GM18498 (cell line): ENCODE measurements around the gene KCTD7.
"Not testable (repeated sequence)": the region's sequence is repeated elsewhere in the genome, so short reads cannot be mapped to it uniquely, and the experiment has no call there.

Experiments used
- ATAC-seq: cut with Tn5 transposase; IDR thresholded peaks from one replicate; pipeline ENCODE4 v1.9.1; 2021; ENCODE audit warnings: mild to moderate bottlenecking, moderate library complexity; ENCODE audit not compliant: unreplicated experiment

KCTD7 gene

DNA sequence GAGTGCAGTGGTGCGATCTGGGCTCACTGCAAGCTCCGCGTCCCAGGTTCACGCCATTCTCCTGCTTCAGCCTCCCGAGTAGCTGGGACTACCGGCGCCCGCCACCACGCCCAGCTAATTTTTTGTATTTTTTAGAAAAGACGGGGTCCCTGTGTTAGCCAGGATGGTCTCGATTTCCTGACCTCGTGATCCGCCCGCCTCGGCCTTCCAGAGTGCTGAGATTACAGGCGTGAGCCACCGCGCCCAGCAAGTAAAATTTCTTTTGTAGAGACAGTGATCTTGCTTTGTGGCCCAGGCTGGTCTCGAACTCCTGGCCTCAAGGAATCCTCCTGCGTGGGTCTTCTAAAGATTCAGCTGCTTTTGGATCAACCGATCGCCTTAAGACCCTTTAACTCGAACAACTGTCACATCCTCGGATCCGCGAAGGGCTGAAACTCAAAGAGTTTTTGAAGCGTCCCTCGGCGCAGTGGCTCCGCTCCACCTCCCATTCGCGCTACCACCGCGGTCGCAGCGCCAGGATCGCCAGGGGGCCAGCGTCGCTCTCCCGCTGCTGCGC lies 25.1 kb downstream of the KCTD7 start:
- ATAC-seq, result not testable (repeated sequence)

DNA sequence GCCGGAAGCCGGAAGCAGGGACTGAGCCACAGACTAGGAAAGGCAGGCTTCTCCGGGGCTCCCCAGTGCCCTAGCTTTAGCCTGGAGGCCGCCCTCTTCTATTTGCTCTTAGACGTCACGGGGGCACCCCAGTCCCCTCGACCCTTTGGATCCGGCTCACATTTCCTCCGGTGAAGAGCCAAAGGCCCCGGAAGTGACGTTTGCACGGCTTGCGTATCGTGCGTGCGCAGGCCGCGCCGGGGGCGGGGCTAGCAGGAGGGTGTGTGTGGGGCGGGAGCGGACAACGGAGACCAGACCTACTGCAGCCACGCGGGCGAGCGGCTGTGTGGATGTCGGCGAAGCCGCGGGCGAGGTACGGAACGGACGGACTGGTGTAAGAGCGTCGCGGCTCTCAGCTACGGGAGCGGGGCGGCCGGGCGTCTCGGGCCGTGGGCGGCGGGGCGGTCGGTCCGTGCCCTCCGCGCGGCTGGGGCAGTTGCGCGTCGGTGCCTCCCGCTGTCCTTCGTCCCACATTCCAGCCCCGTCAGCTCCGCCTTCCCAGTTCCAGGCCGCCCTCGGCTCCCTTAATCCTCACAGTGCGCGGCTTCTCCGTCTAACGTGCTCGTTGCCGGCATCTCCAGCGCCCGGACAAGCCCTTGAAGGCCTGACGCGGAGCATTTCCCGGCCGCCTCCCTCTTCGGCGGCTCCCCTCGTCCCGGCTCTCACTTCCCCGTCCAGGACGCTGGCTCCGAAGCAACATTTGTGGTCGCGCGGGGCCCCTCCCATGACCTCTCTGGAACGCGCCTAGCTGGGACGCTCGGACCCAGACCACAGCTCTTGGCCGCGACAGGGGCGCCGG lies 25.8 kb downstream of the KCTD7 start:
- peak; percentile 94 for ATAC-seq

DNA sequence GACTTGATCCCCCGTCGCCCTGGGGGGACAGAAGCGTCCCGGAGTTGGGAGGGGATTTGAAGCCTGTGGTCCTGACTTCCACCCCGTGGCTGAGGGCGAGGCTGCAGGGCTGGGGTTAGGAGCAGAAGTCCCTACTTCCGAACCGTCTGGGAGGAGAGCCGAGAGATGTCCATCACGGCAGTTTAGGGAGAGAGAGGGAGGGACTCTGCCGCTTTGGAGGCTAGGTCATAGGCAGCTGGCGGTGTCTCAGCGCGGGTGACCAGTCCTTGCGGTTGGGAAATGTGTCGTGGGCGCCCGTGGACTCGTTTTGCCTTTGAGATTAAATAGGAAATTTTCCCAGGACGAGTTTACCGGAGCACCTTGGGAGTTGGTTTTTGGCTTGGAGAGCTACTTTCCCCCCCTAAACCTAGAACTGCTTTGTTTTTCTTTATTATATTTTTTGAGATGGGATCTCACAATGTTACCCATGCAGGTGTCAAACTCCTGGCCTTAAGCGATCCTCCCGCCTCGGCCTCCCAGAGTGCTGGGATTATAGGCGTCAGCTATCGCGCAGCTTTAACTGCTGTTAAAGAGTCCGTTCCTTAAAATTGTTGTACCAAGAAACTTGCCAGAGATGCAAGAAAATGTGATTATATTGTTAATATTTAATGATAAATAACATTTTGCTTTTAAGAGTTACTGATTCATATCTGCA lies 26.6 kb downstream of the KCTD7 start:
- ATAC-seq, result peak; percentile 10

DNA sequence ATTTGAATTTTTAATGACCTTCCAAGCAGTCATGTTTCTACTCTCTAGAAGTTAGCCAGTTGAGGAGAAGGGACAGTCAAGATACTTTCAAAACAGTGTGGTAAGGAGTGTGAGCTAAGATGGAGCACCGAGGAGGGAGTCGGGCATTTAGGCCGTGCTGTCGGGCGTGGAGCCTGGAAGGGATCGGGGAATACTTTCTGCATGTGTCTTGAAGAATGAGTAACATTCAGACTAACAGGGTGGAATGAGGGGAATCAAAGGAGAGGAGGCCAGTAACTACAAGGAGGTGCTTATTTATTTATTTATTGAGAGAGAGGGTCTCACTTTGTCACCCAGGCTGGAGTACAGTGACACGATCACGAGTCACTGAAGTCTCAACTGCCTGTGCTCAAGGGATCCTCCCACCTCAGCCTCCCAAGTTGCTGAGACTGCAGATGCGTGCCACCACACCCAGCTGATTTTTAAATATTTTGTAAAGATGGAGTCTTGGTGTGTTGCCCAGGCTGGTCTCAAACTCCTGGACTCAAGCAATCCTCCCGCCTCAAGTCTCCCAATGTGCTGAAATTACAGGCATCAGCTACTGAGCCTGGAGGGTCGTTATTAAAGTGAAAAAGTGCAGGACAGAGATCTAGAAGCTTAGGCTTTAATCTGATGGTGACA lies 27.3 kb downstream of the KCTD7 start:
- ATAC-seq, result not testable (repeated sequence)

DNA sequence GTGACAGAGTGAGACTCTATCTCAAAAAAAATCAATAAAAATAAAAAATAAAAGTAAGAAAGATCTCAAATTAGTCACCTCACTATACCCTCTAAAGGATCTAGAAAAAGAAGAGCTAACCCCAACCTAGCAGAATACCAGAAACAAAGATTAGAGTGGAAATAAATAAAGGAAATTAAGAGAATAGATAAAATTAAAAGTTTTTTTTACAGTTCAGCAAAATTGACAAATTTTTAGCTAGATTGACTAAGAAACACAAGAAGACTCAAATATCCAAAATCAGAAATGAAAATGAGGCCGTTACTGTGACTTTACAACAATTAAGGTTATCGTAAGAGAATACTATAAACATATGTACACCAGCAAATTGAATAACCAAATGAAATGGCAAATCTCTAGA lies 29.1 kb downstream of the KCTD7 start:
- no peak for ATAC-seq

DNA sequence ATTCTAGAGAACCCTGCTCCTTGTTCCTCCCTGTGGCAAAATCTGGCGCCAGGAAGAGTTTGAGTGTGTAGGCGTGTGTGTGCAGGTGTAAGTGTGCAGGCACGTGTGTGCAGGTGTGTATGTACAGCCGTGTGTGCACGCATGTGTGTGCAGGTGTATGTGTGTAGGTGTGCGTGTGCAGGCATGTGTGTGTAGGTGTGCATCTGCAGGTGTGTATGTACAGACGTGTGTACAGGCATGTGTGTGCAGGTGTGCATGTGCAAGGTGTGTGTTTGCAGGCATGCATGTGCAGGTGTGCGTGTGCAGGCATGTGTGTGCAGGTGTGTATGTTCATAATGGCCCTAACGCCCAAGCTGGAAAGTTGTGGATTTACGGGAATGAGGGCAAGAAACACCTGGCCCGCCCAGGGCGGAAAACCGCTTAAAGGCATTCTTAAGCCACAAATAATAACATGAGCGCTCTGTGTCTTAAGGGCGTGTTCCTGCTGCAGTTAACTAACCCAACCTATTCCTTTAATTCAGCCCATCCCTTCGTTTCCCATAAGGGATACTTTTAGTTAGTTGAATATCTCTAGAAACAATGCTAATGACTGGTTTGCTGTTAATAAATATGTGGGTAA lies 34.1 kb downstream of the KCTD7 start:
- no peak for ATAC-seq

DNA sequence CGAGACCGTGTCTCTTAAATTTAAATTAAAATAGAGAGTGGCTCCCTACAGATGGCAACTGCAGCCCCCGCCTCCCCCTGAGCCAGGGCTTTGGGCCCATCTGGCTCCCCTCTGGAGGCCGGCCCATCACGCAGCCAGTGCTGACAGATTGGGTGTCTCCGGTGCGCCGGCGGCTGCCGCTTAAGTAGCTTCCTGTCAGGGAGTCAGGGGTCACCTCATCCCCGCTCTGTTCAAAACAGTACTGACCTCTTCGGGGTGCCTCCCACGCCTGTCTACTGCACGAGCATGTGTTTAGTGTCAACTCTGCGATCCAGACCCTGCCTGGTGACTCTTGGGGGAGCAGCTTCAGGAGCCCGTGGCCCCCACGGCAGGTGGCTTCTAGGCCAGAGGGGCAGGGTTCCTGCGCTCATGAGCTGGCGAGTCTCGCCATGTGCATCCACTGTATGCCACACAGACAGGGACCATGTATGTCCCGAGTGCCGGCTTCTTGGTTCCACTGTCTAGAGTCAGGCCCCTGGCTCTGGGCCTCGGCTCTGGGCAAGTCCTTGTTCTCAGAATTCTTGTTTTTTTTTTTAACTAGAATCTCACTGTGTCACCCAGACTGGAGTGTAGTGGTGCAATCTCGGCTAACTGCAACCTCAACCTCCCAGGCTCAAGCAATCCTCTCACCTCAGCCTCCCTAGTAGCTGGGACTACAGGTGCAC lies 36.1 kb downstream of the KCTD7 start:
- ATAC-seq, result no peak

DNA sequence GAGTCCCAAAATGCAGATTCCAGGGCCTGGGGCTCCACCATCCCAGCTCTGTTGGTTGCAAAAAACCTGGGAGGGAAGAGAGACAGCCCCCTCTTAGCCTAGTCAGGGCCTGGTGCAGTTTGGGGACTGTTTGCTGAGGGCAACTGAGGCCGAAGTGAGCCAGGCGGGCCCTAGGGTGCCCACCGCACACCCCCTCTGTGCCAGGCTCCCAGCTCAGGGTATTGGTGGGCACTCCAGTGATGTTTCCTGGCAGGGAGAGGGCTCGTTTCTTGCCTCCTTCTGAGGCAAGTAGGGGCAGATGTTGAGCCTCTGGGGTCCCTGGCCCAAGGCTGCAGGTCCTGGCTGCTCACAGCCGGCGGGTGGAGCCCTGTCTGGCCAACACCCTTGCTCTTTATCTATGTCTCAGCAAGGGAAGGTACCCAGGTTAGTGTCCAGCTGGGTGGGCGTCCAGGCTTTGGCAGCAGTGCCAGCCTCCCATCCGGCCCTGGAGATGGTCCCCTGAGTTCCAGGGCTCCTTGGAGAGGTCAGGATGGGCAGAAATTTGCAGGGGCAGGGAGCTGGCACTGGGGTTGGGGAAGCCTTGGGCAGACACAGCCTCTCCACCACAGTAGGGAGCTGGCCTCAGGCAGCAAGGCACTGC lies 37.8 kb downstream of the KCTD7 start:
- no peak for ATAC-seq

DNA sequence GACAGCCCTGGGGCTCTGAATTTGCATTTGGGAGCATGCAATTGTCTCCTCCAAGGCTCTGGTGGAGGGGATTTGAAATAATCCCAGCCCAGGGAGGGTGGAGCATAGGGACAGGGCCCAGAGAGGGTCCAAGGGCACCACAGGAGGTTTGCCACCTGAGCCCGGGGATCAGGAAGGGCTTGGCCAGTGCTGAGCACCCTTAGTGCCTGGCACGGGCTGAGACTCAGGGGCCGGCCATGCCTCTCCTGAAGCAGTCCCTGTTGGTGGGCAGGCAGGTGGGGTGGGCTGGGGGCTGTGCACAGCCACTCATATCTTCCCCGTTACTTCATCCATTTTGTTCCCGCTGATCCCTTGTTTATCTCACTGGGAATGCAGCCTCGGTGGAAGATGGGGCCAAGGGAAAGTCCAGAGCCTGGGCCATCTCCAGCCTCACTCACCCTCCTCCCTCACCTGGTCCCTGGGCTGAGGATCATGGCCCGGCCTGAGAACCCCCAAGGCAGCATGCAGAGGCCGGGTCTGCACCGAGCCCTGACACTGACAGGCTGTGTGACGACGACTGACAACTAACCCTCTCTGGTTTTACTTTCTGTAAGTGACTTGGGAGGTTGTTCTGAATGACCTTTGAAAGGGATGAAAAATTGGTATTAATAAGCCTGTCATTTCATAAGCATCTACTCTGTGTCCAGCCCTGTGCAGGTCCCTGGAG lies 38.5 kb downstream of the KCTD7 start:
- no peak for ATAC-seq

DNA sequence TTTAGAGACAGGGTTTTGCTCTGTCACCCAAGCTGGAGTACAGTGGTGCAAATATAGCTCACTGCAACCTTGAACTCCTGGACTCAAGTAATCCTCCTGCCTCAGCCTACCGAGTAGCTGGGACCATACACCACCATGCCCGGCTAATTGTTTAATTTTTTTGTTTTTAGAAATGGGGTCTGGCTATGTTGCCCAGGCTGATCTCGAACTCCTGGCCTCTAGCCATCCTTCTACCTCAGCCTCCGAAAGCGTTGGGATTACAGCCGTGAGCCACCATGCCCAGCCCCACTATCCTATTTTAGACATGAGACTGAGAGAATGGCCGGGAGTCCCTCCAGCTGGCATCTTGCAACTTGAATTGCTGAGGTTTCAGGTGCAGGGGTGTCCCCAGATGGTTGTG lies 39.4 kb downstream of the KCTD7 start:
- ATAC-seq, result no peak

DNA sequence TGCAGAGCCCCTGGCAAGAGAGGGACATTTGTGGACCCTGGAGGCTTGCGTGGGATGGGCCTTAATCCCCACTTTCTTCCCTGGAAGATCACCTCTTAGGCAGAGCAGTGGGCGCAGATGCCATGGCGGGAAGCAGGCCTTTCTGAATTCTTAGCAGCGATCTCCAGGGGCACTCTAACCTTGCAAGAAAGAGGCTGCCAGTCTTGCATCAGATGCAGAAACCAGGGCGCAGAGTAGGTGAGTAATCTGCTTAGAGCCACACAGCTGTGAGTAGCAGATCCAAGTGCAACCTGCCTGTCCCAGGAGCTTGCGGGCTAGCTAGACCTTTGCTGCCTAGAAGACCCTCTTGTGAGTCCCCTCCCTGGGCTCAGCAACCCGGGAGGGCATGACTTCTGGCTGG lies 40.0 kb downstream of the KCTD7 start:
- ATAC-seq, result no peak

DNA sequence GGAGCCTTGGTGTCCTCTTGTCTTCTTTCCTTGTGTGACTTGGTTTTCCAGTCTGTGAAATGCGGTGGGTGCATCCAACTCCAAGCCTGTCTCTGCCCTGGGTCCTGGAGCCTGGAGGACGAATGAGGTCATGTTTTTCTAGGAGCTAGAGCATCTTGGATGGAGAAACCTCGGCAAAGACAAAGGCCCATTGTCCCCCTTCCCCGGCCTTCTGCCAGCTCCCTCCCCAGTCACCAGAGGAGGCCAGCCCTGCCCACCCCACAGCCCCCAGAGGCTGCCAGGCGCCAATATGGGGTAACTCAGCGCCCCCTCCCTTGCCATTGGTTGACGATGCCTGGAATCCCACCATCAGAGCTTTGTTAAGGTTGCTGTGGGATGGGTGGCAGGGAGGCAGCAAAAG lies 40.4 kb downstream of the KCTD7 start:
- no peak for ATAC-seq

DNA sequence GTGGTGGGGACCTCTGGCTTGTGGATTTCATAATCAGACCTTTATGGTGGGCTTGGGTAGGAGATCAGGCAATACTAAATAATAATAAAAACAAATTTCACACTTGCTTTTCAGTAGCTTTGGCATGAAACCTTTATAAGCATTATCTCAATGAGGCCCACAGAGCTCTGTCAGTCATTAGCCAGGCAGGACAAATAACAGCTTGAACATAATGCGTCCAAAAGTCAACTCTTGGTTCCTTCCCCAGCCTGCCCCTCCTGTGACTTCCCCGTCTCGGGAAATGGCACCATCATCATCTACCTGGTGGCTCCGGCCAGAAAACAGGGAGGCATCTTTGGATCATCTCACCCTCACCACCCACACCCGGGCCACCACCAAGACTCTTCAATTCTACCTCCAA lies 40.8 kb downstream of the KCTD7 start:
- ATAC-seq, result no peak

DNA sequence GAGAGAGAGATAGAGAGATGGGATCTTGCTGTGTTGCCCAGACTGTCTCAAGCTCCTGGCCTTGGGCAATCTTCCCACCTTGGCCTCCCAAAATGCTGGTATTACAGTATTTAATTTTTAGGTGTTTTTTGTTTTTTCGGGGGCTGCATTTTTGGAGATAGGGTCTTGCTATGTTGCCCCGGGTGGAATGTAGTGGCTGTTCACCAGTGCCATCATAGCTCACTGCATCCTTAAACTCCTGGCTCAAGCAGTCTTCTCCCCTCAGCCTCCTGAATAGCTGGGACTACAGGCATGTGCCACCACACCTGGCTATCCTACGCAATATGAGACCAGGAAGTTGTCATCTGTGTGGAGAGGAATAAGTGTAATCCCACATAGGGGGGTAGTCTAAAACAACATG lies 42.4 kb downstream of the KCTD7 start:
- ATAC-seq, result no peak

DNA sequence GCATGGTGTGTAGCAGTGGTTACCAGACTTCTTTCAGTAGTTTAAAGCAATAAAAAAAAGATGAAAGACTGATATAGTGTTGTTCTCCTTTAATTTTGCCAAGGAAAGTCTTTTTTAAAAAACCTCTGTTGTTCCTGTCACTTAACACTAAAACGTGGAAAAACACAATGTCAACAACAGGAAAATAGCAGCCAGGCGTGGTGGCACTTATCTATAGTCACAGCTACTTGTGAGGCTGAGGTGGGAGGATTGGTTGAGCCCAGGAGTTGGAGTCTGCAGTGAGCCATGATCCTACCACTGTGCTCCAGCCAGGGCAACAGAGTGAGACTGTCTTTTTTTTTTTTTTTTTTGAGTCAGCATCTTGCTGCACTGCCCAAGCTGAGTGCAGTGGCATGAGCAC lies 42.8 kb downstream of the KCTD7 start:
- ATAC-seq, result not testable (repeated sequence)

DNA sequence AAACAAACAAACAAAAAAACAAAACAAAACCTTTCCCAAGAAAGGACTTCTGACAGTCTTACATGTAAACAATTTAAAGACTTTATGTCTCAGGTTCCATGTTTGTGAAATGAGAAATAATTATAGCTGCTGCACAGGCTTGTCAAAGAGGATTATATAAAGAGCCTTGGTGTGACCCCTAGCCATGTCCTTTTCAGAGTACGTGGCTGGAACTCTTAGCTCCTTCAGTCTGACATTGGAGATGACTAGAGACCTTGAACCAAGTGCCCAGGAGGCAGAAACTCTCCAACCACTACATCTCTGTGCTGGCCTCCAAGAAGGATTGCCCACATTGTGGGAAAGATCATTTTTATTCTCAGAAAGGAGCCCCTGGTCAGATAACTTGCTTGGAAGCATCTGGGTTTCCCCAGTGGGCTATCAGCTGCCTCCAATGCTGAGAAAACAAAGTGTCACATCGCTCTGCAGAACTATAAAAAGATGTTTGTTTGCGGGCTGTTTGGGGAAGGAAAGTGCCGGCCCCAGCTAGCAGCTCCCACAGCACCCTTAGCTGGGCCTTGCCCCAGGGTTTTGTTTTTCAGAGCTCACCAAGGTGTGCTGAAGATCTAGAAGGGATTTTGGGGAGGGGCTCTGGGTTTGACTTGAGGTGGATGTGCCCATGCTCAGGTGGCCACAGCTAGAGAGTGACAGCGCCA lies 43.9 kb downstream of the KCTD7 start:
- ATAC-seq, result not testable (repeated sequence)

DNA sequence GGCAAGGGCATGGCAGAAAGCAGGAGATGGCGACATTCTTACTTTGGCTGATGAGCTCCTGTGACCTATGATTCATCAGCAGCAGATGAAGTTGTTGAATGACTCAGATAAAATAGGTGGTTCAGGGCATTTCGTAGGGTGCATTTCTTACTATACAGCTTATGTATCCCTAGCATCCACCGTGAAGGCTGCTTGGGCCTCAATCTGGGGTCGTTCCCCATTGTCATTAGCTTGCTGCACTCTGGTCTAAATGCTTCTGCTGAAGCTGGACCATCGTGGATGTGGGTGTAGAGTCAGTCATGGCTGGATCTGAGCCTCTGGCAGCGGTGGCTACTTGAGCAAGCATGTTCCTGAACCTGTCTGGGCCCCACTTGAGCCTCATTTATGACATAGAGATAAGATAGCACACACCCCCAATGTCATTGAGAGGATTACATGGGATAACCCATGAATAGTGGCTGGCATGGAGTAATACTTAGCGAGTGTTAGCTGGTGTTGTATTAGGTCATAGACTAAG lies 44.5 kb downstream of the KCTD7 start:
- ATAC-seq, result not testable (repeated sequence)

DNA sequence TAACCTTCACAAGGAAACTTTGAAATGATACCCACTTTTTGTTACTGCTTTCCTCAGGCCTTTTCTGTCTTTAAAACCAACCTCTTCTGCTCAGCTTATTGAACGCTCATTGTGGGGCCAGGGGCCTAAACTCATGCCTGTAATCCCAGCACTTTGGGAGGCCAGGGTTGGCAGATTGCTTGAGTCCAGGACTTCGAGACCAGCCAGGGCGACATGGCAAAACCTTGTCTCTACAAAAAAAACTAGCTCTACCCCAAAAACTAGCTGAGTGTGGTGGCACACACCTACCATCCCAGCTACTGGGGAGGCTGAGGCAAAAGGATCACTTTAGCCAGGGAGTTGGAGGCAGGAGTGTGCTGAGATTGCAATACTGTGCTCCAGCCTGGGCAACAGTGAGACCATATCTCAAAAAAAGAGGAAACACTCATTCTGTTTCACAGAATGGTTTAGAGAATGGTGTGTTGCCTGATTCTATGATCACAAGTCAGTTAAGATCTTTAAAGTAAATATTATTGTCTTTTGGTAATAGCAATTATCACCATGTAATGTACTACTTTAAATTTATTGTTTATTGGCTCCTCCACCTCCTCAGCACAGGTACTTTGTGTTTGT lies 51.1 kb downstream of the KCTD7 start:
- ATAC-seq, result no peak
